Adrenal gland (tissue), 5 donors: Measurements from ENCODE around the gene PHOSPHO1.

ENCODE experiments used
- CTCF ChIP-seq, 6 experiments: fragments of 450-650 bp in 4 of 6; fragments of 200-600 bp in 2 of 6; sonication (generic) in 1 of 6; IDR thresholded peaks; 1 replicate in 5 of 6; 2 replicates in 1 of 6; pipeline versions ENCODE4 v1.5.1 to v1.8.0; 2016 to 2021; ENCODE audit warnings: antibody characterized with exemption in 6 of 6, mild to moderate bottlenecking in 2 of 6, moderate library complexity in 1 of 6
- POLR2A ChIP-seq, 2 donors: fragments of 450-650 bp; IDR thresholded peaks; one replicate each; pipeline ENCODE4 v1.6.1; 2017; ENCODE audit warnings: antibody characterized with exemption in 2 of 2, mild to moderate bottlenecking in 2 of 2, moderate library complexity in 1 of 2
- donor health status: DM: no; HTN: no; CAD: no.

- no peak for TF ChIP-seq CTCF (IDR thresholded peaks at IDR 0.05)
- TF ChIP-seq POLR2A (IDR thresholded peaks at IDR 0.05) = no peak
These were observed 43.3 kb downstream of the PHOSPHO1 start for GRCh38 chr17:49187301-49187700.
